Astrocyte (in vitro differentiated cells and primary cell): Measurements from ENCODE around the gene MAGEA12.
"Not testable (repeated sequence)": the region's sequence is repeated elsewhere in the genome, so short reads cannot be mapped to it uniquely, and the experiment has no call there.

ENCODE experiments used
- EZH2 ChIP-seq: IDR thresholded peaks from 2 replicates; pipeline ENCODE4 v1.6.1; 2012; ENCODE audit warnings: mild to moderate bottlenecking, low read length, inconsistent platforms; ENCODE audit not compliant: insufficient read depth
- TF ChIP-seq, protein P1 (sequence below): IDR thresholded peaks from 2 replicates; pipeline ENCODE4 v1.5.1; 2011; ENCODE audit warnings: low read depth, mild to moderate bottlenecking, inconsistent platforms, low read length, moderate library complexity; ENCODE audit not compliant: insufficient read depth

DNA sequence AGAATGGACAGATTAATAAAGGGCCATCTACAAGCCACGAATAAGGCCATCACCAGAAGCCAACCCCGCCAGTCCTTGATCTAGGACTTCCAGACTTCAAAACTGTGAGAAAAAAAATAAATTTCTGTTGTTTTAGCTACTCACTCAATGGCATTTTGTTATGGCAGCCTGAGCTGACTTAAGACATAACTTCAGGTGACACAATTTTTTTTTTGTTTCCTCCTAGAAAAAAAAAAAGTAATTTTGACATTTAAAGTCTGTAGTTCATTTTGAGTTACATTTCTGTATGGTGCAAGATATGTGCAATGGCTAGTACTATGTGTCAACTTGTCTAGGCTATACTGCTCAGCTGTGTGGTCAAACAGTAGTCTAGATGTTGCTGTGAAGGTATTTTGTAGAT, 25.4 kb downstream of the MAGEA12 start, which contains the start of gene CSAG3:
- TF ChIP-seq, protein P1, sequence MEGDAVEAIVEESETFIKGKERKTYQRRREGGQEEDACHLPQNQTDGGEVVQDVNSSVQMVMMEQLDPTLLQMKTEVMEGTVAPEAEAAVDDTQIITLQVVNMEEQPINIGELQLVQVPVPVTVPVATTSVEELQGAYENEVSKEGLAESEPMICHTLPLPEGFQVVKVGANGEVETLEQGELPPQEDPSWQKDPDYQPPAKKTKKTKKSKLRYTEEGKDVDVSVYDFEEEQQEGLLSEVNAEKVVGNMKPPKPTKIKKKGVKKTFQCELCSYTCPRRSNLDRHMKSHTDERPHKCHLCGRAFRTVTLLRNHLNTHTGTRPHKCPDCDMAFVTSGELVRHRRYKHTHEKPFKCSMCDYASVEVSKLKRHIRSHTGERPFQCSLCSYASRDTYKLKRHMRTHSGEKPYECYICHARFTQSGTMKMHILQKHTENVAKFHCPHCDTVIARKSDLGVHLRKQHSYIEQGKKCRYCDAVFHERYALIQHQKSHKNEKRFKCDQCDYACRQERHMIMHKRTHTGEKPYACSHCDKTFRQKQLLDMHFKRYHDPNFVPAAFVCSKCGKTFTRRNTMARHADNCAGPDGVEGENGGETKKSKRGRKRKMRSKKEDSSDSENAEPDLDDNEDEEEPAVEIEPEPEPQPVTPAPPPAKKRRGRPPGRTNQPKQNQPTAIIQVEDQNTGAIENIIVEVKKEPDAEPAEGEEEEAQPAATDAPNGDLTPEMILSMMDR: not testable (repeated sequence)
- TF ChIP-seq EZH2: not testable (repeated sequence)
